Brain microvascular endothelial cell (primary cell): ENCODE measurements around the gene MAML1.

Experiments
- DNase-seq: peaks from one replicate; pipeline ENCODE4 v3.0.0-alpha.2; 2020
- H3K27ac ChIP-seq: fragments of 250-450 bp; sonication (Bioruptor Pico); 2 replicates; pipeline ENCODE4 v1.5.1; 2020; ENCODE audit warnings: mild to moderate bottlenecking, moderate library complexity
- H3K27me3 ChIP-seq: fragments of 250-450 bp; sonication (Bioruptor Pico); replicated peaks from 2 replicates; pipeline ENCODE4 v1.5.1; 2020; ENCODE audit warnings: mild to moderate bottlenecking
- H3K36me3 ChIP-seq: fragments of 250-450 bp; sonication (Bioruptor Pico); replicated peaks from 2 replicates; pipeline ENCODE4 v1.5.1; 2020; ENCODE audit warnings: mild to moderate bottlenecking
- H3K4me3 ChIP-seq: 2 replicates; pipeline ENCODE4 v1.5.1; 2011; ENCODE audit warnings: low read depth, mild to moderate bottlenecking, control low read depth, low read length, moderate library complexity
- CTCF ChIP-seq: IDR thresholded peaks from 2 replicates; pipeline ENCODE4 v1.5.1; 2011; ENCODE audit warnings: low read depth, mild to moderate bottlenecking, moderate library complexity, low read length, control low read depth, inconsistent platforms; ENCODE audit errors: missing control alignments
- in situ Hi-C: cut with HindIII; loops from 2 replicates; pipeline ENCODE4 v1.10.0; 2017; ENCODE audit warnings: low sequenced_read_pairs, low pct_ligation_motif_present

Gene MAML1

GRCh38 chr5:179823937-179824744 lies 91.5 kb downstream of the MAML1 start:
- no peak overlapping the region for H3K27ac ChIP-seq
- peaks cover 68% of the 10 kb centered on the region for H3K36me3 ChIP-seq
- no peaks in the 10 kb centered on the region for H3K27me3 ChIP-seq
- in situ Hi-C loops: no loop called here
- peak overlapping the region; percentile 9 for H3K4me3 ChIP-seq
- no peak for DNase-seq
- TF ChIP-seq CTCF: no peak

DNA sequence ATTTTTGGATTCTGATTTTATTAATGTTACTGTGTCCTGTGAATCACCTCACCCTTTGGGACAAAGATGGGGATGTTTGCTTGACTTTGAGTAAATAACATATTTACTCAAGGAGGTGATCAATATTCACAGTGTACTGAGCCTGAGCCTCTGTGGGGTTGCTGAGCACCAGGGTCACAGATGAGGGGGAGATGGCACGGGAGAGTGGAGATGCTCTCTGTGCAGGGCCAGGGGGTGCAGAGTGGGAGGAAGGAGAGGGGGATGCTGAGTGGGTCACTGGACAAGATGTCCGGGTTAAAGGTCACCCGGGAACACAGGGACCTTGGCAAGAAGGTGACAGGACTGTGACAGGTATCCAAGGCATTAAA lies 92.1 kb downstream of the MAML1 start:
- Histone ChIP-seq H3K27me3 (no peaks in the 10 kb centered on the region), H3K36me3 (peaks cover 72% of the 10 kb centered on the region), H3K4me3 (no peak overlapping the region), H3K27ac (no peak overlapping the region)
- DNase-seq: no peak
- TF ChIP-seq CTCF: no peak
- in situ Hi-C loops: no loop called here

GRCh38 chr5:179825655-179826182 lies 93.1 kb downstream of the MAML1 start:
- peak; percentile 11 for TF ChIP-seq CTCF
- in situ Hi-C loops: no loop called here
- Histone ChIP-seq H3K4me3 (no peak overlapping the region), H3K27ac (no peak overlapping the region), H3K36me3 (peaks cover 82% of the 10 kb centered on the region), H3K27me3 (no peaks in the 10 kb centered on the region)
- no peak for DNase-seq
